GM12878 (cell line): ENCODE measurements around the gene VWA3A. TPM values are rescaled to one million over a fixed set of nuclear protein-coding genes. Genes with fewer than 3 reads are reported as not detected.

Experiments
- ATAC-seq: fragments of 200-7000 bp; cut with Tn5 transposase; 3 replicates; pipeline ENCODE4 v1.9.1; 2020; ENCODE audit warnings: mild to moderate bottlenecking, moderate library complexity
- BruUV-seq: library from RNA; stranded (reverse); fragments of 400-500 nt; replicated peaks from 2 replicates; lab custom pipeline; 2021; lab: Mats Ljungman, UMichigan
- CTCF ChIA-PET: fragments of 300-600 bp; sonication (Branson Sonifier 250); formaldehyde crosslinking; extraction: SDS; loops from one replicate; lab custom pipeline; 2021; ENCODE audit warnings: inconsistent platforms; lab: Yijun Ruan, JAX
- POLR2A ChIA-PET: fragments of 350-600 bp; formaldehyde crosslinking; extraction: SDS; loops from one replicate; lab custom pipeline; 2021; ENCODE audit warnings: inconsistent platforms; lab: Charles Lee
- RAD21 ChIA-PET: fragments of 300-600 bp; sonication (Branson Sonifier 250); formaldehyde crosslinking; loops from one replicate; lab custom pipeline; 2023; ENCODE audit warnings: antibody characterized with exemption; ENCODE audit not compliant: unreplicated experiment; lab: Charles Lee
- SMC1A ChIA-PET: fragments of 300-600 bp; sonication (Branson Sonifier 250); formaldehyde crosslinking; loops from one replicate; lab custom pipeline; 2023; ENCODE audit not compliant: unreplicated experiment, uncharacterized antibody; lab: Charles Lee
- DNase-seq: peaks from one replicate; pipeline ENCODE4 v3.0.0-alpha.2; 2011; ENCODE audit warnings: low read depth, low spot score
- FAIRE-seq: peaks from 3 replicates; lab custom pipeline; 2011; peaks lifted over from hg19 to GRCh38; lab: Jason Lieb, UNC
- H2AFZ ChIP-seq: 2 replicates; pipeline ENCODE4 v1.6.0; 2011; ENCODE audit warnings: low read depth, low read length, control low read depth; ENCODE audit not compliant: control insufficient read depth
- H3K27ac ChIP-seq: 2 replicates; pipeline ENCODE4 v1.5.1; 2011; ENCODE audit warnings: control low read depth; ENCODE audit not compliant: control insufficient read depth, insufficient read depth
- H3K27me3 ChIP-seq, 2 experiments: replicated peaks in 1 of 2; 2 replicates each; pipeline versions ENCODE4 v1.6.0 to v1.6.1; 2011; ENCODE audit warnings: low read length in 1 of 2; ENCODE audit not compliant: control insufficient read depth in 2 of 2, insufficient read depth in 2 of 2
- H3K36me3 ChIP-seq, 2 experiments: 2 replicates each; pipeline ENCODE4 v1.5.1; 2011; ENCODE audit warnings: low read length in 1 of 2; ENCODE audit not compliant: control insufficient read depth in 2 of 2, insufficient read depth in 2 of 2
- H3K4me1 ChIP-seq: 2 replicates; pipeline ENCODE4 v1.6.1; 2011; ENCODE audit warnings: mild to moderate bottlenecking, low read length, moderate library complexity, mixed read lengths; ENCODE audit not compliant: control insufficient read depth, insufficient read depth
- H3K4me2 ChIP-seq: 2 replicates; pipeline ENCODE4 v1.6.0; 2011; ENCODE audit warnings: control low read depth; ENCODE audit not compliant: control insufficient read depth, insufficient read depth
- H3K4me3 ChIP-seq: fragments of 200-600 bp; sonication (generic); 2 replicates; pipeline ENCODE4 v1.5.1; 2016
- H3K79me2 ChIP-seq: 2 replicates; pipeline ENCODE4 v1.6.0; 2011; ENCODE audit warnings: low read length; ENCODE audit not compliant: control insufficient read depth, insufficient read depth
- H3K9ac ChIP-seq: 2 replicates; pipeline ENCODE4 v1.8.0; 2011; ENCODE audit warnings: low read length, control low read depth, mixed read lengths; ENCODE audit not compliant: control insufficient read depth, insufficient read depth
- H3K9me3 ChIP-seq: replicated peaks from 3 replicates; pipeline ENCODE4 v1.5.1; 2011; ENCODE audit warnings: mild to moderate bottlenecking, low read length; ENCODE audit not compliant: control insufficient read depth, insufficient read depth
- H4K20me1 ChIP-seq: 2 replicates; pipeline ENCODE4 v1.6.0; 2011; ENCODE audit not compliant: control insufficient read depth, insufficient read depth
- BMI1 ChIP-seq: fragments of 450-650 bp; IDR thresholded peaks from 2 replicates; pipeline ENCODE4 v1.6.1; 2016; ENCODE audit warnings: mild to moderate bottlenecking, moderate library complexity, borderline replicate concordance
- EGR1 ChIP-seq, 2 experiments: IDR thresholded peaks; 1 replicate in 1 of 2; 2 replicates in 1 of 2; pipeline ENCODE4 v1.6.1; 2011 to 2012; ENCODE audit warnings: low read depth in 2 of 2, low read length in 2 of 2, borderline replicate concordance in 1 of 2, mild to moderate bottlenecking in 1 of 2, moderate library complexity in 1 of 2
- EP300 ChIP-seq, 2 experiments: fragments of 150-350 bp in 1 of 2; IDR thresholded peaks; 2 replicates each; pipeline ENCODE4 v1.6.1; 2011 to 2012; ENCODE audit warnings: low read depth in 2 of 2, low read length in 2 of 2, borderline replicate concordance in 1 of 2, improper control_type of control experiment in 1 of 2, inconsistent platforms in 1 of 2; ENCODE audit not compliant: control insufficient read depth in 1 of 2
- LARP7 ChIP-seq: fragments of 450-650 bp; IDR thresholded peaks from 2 replicates; pipeline ENCODE4 v1.6.1; 2017; ENCODE audit warnings: mild to moderate bottlenecking
- MEF2A ChIP-seq: IDR thresholded peaks from 2 replicates; pipeline ENCODE4 v1.6.1; 2011; ENCODE audit warnings: low read depth, mild to moderate bottlenecking, low read length, moderate library complexity; ENCODE audit not compliant: insufficient read depth
- NR2F1 ChIP-seq: fragments of 450-650 bp; conservative IDR thresholded peaks from 2 replicates; pipeline ENCODE4 v1.6.1; 2017; ENCODE audit warnings: mild to moderate bottlenecking
- WGBS: methylation state at CpG from one replicate; pipeline ENCODE4 v1.1.6; 2016; ENCODE audit warnings: low lambda C conversion rate; ENCODE audit not compliant: insufficient replicate concordance, insufficient coverage; ENCODE audit errors: missing lambda C conversion rate; 5-methylcytosine and 5-hydroxymethylcytosine counted together
- in situ Hi-C: fragments of 300-500 bp; cut with MboI; formaldehyde crosslinking; loops from 9 replicates; pipeline ENCODE4 v1.14.3; 2018; ENCODE audit warnings: mixed read lengths
- intact Hi-C: fragments of 100-400 bp; cut with micrococcal nuclease; formaldehyde crosslinking; loops from one replicate; pipeline ENCODE4 v1.14.2; 2022; ENCODE audit not compliant: unreplicated experiment
- polyA plus RNA-seq, 11 experiments: library from polyadenylated mRNA; depleted of rRNA in 4 of 11; unstranded in 6 of 11; stranded (reverse) in 5 of 11; fragments of >200 nt; fragmentation: Nextera tagmentation in 4 of 11; fragmentation: Illumina TruSeq in 1 of 11; extraction: Ambion mirVana in 4 of 11; extraction: Trizol in 1 of 11; gene quantifications; 1 replicate in 1 of 11; 2 replicates in 10 of 11; pipeline versions ENCODE4 v1.2.1 to v1.2.3, GENCODE V29; 2011 to 2016; ENCODE audit warnings: inconsistent platforms in 2 of 11, missing spikeins in 2 of 11, low read depth in 1 of 11
- total RNA-seq, 4 experiments: library from RNA; depleted of rRNA in 3 of 4; stranded (reverse); fragments of >200 nt in 3 of 4; fragmentation: Illumina TruSeq in 1 of 4; extraction: Trizol in 1 of 4; gene quantifications; 2 replicates each; pipeline versions ENCODE4 v1.2.1 to v1.2.3, GENCODE V29; 2013 to 2021
- TF ChIP-seq, protein P1 (sequence below): fragments of 450-650 bp; formaldehyde crosslinking; IDR thresholded peaks from 2 replicates; pipeline ENCODE4 v1.4.0; 2022; ENCODE audit warnings: mild to moderate bottlenecking, moderate library complexity

Gene VWA3A
- total and polyA plus RNA-seq, 10 of the 15 experiments (the other 5 are each of a cell fraction or from before 2014, with no cell fraction given): 0.01 TPM; not detected in 9

DNA sequence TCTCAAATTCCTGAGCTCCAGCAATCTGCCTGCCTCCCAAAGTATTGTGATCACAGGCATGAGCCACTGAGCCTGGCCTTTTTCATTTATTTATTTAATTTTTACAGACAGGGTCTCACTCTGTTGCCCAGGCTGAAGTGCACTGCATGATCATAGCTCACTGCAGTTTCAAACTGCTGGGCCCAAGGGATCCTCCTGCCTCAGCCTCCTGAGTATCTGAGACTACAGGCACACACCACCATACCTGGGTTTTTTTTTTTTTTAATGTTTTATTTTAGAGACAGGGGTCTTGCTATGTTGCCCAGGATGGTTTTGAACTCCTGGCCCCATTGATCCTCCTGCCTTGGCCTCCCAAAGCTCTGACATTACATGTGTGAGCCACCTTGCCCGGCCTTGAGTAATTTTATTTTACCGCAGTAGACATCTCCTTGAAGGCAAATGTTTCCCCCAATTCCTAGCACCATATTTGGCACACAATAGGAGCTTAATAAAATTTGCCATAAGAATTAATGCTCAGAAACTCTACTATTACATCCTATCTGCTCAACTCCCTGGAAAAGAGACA lies 111.8 kb downstream of the VWA3A start:
- peaks cover 30% of the 10 kb centered on the region for H3K79me2 ChIP-seq
- no peak overlapping the region for H3K4me3 ChIP-seq
- SMC1A ChIA-PET: interaction anchor here (0.6 to 8.9 kb wide), 7 partner anchors 9 to 110 kb away, joined by 3 to 83 read pairs (median 9); partner anchors contain the start of gene POLR3E
- POLR2A ChIA-PET: interaction anchor here (2.4 to 7.1 kb wide), 2 partner anchors 11 to 93 kb away, joined by 10 to 104 read pairs; partner anchors contain the start of gene POLR3E
- no peak overlapping the region for H3K9ac ChIP-seq
- no peaks in the 10 kb centered on the region for H3K27me3 ChIP-seq
- H3K4me1 ChIP-seq: peaks cover 11% of the 10 kb centered on the region
- no TSS peak for BruUV-seq
- no peak overlapping the region for H3K4me2 ChIP-seq
- RAD21 ChIA-PET: interaction anchor here (0.7 to 7.4 kb wide), 4 partner anchors 11 to 150 kb away, joined by 3 to 74 read pairs (median 8); partner anchors contain the start of gene POLR3E
- no peak for ATAC-seq
- no peaks in the 10 kb centered on the region for H3K36me3 ChIP-seq
- FAIRE-seq: no peak
- no peaks in the 10 kb centered on the region for H3K9me3 ChIP-seq
- no peak for DNase-seq
- CTCF ChIA-PET: interaction anchor here (2.1 to 7.9 kb wide), 3 partner anchors 13 to 94 kb away, joined by 6 to 91 read pairs (median 56); partner anchors contain the start of gene POLR3E
- no peak for TF ChIP-seq NR2F1
- no peak for TF ChIP-seq MEF2A
- no peak for TF ChIP-seq EP300 (IDR thresholded peaks at IDR 0.05; ENCODE audit: borderline replicate concordance in 1 of 2, control insufficient read depth in 1 of 2, low read depth in 2 of 2, low read length in 2 of 2)
- TF ChIP-seq, protein P1, sequence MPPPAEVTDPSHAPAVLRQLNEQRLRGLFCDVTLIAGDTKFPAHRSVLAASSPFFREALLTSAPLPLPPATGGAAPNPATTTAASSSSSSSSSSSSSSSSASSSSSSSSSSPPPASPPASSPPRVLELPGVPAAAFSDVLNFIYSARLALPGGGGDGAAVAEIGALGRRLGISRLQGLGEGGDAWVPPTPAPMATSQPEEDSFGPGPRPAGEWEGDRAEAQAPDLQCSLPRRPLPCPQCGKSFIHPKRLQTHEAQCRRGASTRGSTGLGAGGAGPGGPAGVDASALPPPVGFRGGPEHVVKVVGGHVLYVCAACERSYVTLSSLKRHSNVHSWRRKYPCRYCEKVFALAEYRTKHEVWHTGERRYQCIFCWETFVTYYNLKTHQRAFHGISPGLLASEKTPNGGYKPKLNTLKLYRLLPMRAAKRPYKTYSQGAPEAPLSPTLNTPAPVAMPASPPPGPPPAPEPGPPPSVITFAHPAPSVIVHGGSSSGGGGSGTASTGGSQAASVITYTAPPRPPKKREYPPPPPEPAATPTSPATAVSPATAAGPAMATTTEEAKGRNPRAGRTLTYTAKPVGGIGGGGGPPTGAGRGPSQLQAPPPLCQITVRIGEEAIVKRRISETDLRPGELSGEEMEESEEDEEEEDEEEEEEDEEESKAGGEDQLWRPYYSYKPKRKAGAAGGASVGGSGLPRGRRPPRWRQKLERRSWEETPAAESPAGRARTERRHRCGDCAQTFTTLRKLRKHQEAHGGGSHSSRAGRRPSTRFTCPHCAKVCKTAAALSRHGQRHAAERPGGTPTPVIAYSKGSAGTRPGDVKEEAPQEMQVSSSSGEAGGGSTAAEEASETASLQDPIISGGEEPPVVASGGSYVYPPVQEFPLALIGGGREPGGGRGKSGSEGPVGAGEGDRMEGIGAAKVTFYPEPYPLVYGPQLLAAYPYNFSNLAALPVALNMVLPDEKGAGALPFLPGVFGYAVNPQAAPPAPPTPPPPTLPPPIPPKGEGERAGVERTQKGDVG: no peak
- no peak for TF ChIP-seq LARP7
- TF ChIP-seq BMI1: no peak
- no peak for TF ChIP-seq EGR1 (IDR thresholded peaks at IDR 0.05; ENCODE audit: borderline replicate concordance in 1 of 2, low read depth in 2 of 2, low read length in 2 of 2)
- in situ Hi-C loops (no loop called here), intact Hi-C loops (no loop called here)
- H2AFZ ChIP-seq: no peak overlapping the region
- H3K27ac ChIP-seq: no peak overlapping the region
- H4K20me1 ChIP-seq: no peaks in the 10 kb centered on the region
- 93% methylated on average over 2 of the region's 2 CpGs for WGBS
